Tibial artery (tissue), 4 donors: Measurements from ENCODE around the gene HLA-DMB.
A peak's percentile ranks its signal among the peaks of the same experiment; 100 is the strongest.

ENCODE experiments used
- DNase-seq, 2 donors: peaks; one replicate each; pipeline ENCODE4 v3.0.0-alpha.2; 2019
- H3K27ac ChIP-seq, 2 donors: fragments of 200-600 bp; sonication (generic) in 1 of 2; 1 replicate in 1 of 2; 2 replicates in 1 of 2; pipeline ENCODE4 v1.5.1; 2018 to 2019; ENCODE audit warnings: mild to moderate bottlenecking in 1 of 2
- H3K27me3 ChIP-seq, 2 donors: fragments of 200-600 bp; sonication (generic) in 1 of 2; one replicate each; pipeline versions ENCODE4 v1.5.1 to v1.6.0; 2016 to 2019
- H3K36me3 ChIP-seq, 3 donors: fragments of 200-600 bp; sonication (generic) in 2 of 3; one replicate each; pipeline ENCODE4 v1.5.1; 2016 to 2019; ENCODE audit warnings: mild to moderate bottlenecking in 2 of 3
- H3K4me1 ChIP-seq, 4 donors: fragments of 200-600 bp; sonication (generic) in 2 of 4; 1 replicate in 3 of 4; 2 replicates in 1 of 4; pipeline ENCODE4 v1.5.1; 2016 to 2019
- H3K4me3 ChIP-seq, 2 donors: fragments of 200-600 bp; sonication (generic) in 1 of 2; 1 replicate in 1 of 2; 2 replicates in 1 of 2; pipeline ENCODE4 v1.5.1; 2018 to 2019; ENCODE audit warnings: mild to moderate bottlenecking in 2 of 2
- H3K9me3 ChIP-seq, 3 donors: fragments of 200-600 bp; sonication (generic) in 1 of 3; one replicate each; pipeline ENCODE4 v1.5.1; 2016 to 2019
- intact Hi-C: fragments of 100-400 bp; cut with DNase I; formaldehyde crosslinking; loops from one replicate; pipeline ENCODE4 v1.15.0; 2023; ENCODE audit warnings: low total_unique reads
- TF ChIP-seq, protein P1 (sequence below), 2 experiments: fragments of 200-600 bp in 1 of 2; fragments of 450-650 bp in 1 of 2; IDR thresholded peaks; one replicate each; pipeline ENCODE4 v1.5.1; 2017 to 2019; ENCODE audit warnings: antibody characterized with exemption in 2 of 2, mild to moderate bottlenecking in 1 of 2, moderate library complexity in 1 of 2

The HLA-DMB gene

DNA sequence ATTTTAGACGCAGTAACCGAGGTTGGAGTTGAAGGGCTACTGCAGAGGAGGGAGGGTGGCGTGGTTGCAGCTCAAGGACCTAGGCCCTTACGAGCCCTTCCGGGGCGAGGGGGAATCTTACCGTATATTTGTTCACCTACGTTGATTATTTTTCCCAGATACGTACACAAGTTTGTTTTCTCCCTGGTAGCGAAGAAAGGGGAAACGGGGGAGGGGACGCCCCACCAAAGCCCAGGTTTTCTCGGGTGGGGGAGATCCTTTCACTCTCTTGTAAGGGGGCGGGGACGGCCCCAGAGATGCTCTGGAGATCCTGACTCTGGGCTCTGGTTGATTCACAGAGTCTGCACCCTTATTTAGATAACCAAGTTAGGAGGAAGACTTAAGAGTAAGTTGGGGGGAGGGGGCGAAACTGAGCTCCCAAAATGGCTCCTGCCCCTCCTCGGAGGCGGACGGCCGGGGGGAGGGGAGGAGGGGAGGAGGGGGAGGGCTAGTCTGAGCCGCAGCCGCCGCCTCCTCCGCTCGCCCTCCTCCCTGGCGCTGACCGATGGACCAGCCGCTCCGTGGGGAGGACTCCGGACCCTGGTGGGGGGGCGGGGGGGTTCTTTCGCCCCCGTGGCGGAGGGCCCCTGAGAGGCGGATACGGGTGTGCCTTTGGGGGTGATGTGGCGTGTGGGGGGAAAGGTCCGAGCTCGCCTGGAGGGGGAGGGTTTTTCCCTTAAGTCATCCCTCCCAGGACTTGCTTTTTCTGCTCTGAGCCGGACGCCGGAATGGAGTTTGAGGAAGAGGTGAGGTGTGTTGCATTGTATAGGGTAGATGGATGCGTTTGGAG is 29.8 kb upstream of the HLA-DMB start:
- H3K36me3 ChIP-seq = peaks cover 20 to 30% (median 26%) of the 10 kb centered on the region in 3 donors
- no peaks in the 10 kb centered on the region for H3K27me3 ChIP-seq
- intact Hi-C loops = no loop called here
- TF ChIP-seq, protein P1, sequence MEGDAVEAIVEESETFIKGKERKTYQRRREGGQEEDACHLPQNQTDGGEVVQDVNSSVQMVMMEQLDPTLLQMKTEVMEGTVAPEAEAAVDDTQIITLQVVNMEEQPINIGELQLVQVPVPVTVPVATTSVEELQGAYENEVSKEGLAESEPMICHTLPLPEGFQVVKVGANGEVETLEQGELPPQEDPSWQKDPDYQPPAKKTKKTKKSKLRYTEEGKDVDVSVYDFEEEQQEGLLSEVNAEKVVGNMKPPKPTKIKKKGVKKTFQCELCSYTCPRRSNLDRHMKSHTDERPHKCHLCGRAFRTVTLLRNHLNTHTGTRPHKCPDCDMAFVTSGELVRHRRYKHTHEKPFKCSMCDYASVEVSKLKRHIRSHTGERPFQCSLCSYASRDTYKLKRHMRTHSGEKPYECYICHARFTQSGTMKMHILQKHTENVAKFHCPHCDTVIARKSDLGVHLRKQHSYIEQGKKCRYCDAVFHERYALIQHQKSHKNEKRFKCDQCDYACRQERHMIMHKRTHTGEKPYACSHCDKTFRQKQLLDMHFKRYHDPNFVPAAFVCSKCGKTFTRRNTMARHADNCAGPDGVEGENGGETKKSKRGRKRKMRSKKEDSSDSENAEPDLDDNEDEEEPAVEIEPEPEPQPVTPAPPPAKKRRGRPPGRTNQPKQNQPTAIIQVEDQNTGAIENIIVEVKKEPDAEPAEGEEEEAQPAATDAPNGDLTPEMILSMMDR (IDR thresholded peaks at IDR 0.05) = no peak
- H3K9me3 ChIP-seq = no peaks in the 10 kb centered on the region
- peaks cover 0 to 34% (median 26%) of the 10 kb centered on the region in 4 donors for H3K4me1 ChIP-seq
- DNase-seq = peak; percentile 90 to 96
- peak overlapping the region; percentile 99 for H3K27ac ChIP-seq
- peak overlapping the region; percentile 90 to 94 for H3K4me3 ChIP-seq

DNA sequence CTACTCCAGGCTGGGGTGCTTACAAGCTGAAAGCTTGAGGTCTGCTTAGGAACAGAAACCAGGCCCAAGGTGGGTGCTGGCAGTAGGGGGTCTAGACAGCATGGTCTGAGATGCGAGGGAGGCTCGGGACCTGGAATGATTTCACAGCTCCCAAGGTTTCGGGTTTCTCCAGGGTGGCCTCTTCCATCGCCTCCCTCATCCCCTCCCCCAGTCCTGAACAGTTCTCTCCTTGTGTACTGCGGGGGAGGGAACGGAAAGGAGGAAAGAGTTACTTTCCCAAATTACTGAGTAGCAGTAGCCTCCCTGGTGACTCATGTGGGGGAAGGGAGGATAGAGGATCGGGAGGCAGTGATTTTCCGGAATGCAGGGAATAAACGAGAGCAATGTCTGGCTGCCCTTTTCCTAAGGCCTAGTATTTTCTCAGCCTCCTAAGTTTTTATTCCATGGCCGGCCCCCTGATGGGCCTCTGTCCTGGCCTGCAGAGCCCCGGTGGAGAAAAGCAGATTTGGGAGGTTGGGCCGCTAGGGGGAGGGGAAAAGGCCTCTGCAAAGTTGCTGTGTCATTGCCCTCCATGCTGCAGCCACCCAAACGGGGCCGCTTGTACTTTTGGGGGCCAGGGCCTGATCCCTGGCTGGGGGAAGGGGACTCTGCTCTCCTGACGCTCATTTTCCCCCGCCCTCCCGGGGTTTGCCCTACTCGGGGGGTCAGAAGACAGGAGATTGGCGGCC is 29.0 kb upstream of the HLA-DMB start:
- TF ChIP-seq, protein P1 (IDR thresholded peaks at IDR 0.05) = peak; percentile 27 to 64
- Histone ChIP-seq H3K36me3 (peaks cover 14 to 22% (median 19%) of the 10 kb centered on the region in 3 donors), H3K4me3 (peak overlapping the region; percentile 90 to 94), H3K27me3 (no peaks in the 10 kb centered on the region), H3K27ac (peak overlapping the region; percentile 99), H3K4me1 (peaks cover 0 to 31% (median 19%) of the 10 kb centered on the region in 4 donors), H3K9me3 (no peaks in the 10 kb centered on the region)
- intact Hi-C loops = loop anchor here (5.0 kb wide), 2 partner anchors 38 to 133 kb away; partner anchors contain the start of gene TAP2
- peak; percentile 79 to 89 for DNase-seq

DNA sequence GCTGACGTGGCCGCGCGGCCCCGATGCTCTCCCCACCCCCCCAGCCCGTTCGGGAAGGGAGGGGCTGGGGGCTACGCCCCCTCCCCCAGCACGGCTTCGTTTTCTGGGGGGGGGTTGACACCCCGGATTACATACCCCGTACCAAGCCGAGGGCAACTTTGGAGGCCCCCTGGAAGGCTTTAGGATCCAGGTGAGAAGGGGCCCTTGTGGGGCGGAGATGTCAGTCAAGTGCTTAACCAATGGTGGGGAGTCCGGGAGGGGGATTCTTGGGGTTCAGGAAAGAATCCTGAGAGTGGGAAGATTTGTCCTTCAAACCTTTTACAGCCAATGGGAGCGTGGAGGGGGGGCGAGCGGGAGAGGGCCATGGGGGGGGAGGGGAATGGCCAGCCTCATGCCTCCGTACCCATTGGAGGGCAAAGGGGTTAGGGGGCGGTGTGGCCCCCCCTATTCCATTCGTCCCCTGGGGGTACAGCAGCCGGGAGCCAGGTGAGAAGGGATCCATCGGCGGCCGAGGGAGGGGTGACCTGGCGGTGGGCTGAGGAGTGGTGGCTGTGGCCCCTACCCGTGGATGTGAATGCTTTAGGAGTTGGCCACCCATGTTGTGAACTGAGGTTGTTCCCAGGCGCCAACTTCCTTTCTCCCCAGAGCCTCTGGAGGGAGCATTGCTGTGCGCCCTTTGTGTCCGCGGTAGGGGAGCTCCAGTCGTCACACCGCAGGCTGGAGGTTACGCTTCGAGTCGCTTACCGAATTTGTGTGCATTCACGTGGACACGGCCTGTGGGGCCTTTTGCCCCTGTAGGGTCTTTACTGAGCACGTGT is 28.2 kb upstream of the HLA-DMB start:
- intact Hi-C loops = loop anchor here (5.0 kb wide), 2 partner anchors 37 to 132 kb away; partner anchors contain the start of gene TAP2
- Histone ChIP-seq H3K27me3 (no peaks in the 10 kb centered on the region), H3K36me3 (peaks cover 9 to 15% (median 11%) of the 10 kb centered on the region in 3 donors), H3K9me3 (no peaks in the 10 kb centered on the region), H3K27ac (peak overlapping the region; percentile 99), H3K4me3 (peak overlapping the region; percentile 90 to 94), H3K4me1 (peaks cover 0 to 34% (median 13%) of the 10 kb centered on the region in 4 donors)
- peak; percentile 68 to 83 for DNase-seq
- TF ChIP-seq, protein P1 (IDR thresholded peaks at IDR 0.05) = no peak

DNA sequence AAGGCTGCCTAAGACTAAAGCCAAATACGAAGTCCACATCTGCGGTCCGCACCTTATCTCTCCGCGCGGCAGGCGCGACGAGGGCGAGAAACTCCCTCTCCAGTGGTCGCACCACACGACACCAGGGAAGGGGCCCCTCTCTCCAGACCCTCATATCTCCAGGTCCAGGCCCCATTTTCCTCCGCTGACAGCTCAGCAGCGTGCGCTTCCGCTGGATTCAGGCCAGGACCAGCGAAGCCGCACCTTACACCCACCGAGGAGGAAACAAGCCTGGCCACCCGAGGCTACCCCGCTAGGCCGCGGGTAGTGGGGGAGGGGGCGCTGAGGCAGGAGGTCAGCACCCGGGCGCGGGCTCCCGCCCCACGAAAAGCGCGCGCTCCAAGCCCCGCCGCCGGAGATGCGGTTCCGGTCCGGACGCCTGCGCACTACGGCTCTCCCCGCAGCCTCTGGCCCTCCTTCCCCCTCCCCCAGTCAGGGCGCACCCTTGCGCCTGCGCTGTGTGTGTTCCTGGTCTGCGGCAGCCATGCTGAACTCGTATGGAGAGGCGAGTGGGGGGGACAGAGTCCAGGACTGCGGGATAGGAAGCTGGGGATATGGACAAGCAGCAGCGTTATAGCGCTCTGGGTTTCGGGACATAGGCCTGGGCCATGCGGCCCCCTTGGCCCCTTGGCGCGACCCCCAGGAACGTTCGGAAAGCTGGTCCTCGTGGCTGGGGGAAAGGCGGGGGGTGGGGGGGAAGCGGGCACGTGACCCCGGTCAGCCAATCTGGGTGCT is 27.5 kb upstream of the HLA-DMB start, which contains the start of gene BRD2:
Gene BRD2, plus strand, starts transcription at position 502 of the 774 bp plus-strand sequence. CDS start 4,305 bp downstream, outside the sequence.
- Histone ChIP-seq H3K27me3 (no peaks in the 10 kb centered on the region), H3K9me3 (no peaks in the 10 kb centered on the region), H3K27ac (peak within 1 kb of the TSS; percentile 99), H3K4me3 (peak within 1 kb of the TSS; percentile 90 to 94), H3K4me1 (peaks cover 0 to 36% (median 12%) of the 10 kb centered on the region in 4 donors), H3K36me3 (peaks cover 9 to 12% (median 11%) of the 10 kb centered on the region in 3 donors)
- peak; percentile 95 to 98 for DNase-seq
- TF ChIP-seq, protein P1 (IDR thresholded peaks at IDR 0.05) = no peak
- intact Hi-C loops = loop anchor here (5.0 kb wide), 2 partner anchors 36 to 131 kb away; partner anchors contain the start of gene TAP2
